Activated CD8-positive, alpha-beta T cell treated with anti-CD3 and anti-CD28 coated beads, Interleukin-2, amount 10 ng/mL, durations not matched to agents 7 days and 5 days (primary cell): ENCODE data around the gene COL4A4. TPM values are rescaled to one million over a fixed set of nuclear protein-coding genes. Genes with fewer than 3 reads are reported as not detected.
A peak's percentile ranks its signal among the peaks of the same experiment; 100 is the strongest.

Experiments used
- ATAC-seq: fragments of 150-1000 bp; cut with Tn5 transposase; one replicate; pipeline ENCODE4 v1.10.0; 2021; ENCODE audit warnings: moderate library complexity
- CTCF ChIA-PET: fragments of 350-600 bp; sonication (Branson Sonifier 250); formaldehyde crosslinking; loops from one replicate; lab custom pipeline; 2021; ENCODE audit warnings: antibody characterized with exemption; lab: Charles Lee
- POLR2A ChIA-PET: fragments of 350-600 bp; sonication (Branson Sonifier 250); formaldehyde crosslinking; loops from one replicate; lab custom pipeline; 2021; ENCODE audit warnings: antibody characterized with exemption; lab: Charles Lee
- DNase-seq: peaks from one replicate; pipeline ENCODE4 v3.0.0-alpha.2; 2020
- H3K27ac Mint-ChIP-seq: one replicate; pipeline ENCODE4 v1.8.0; 2021; ENCODE audit warnings: mild to moderate bottlenecking, mixed read lengths
- H3K27me3 Mint-ChIP-seq: one replicate; pipeline ENCODE4 v1.8.0; 2021; ENCODE audit warnings: low read depth, mixed read lengths
- H3K36me3 Mint-ChIP-seq: one replicate; pipeline ENCODE4 v1.8.0; 2021; ENCODE audit warnings: low read depth, mixed read lengths
- H3K4me1 Mint-ChIP-seq: one replicate; pipeline ENCODE4 v1.8.0; 2021; ENCODE audit warnings: low read depth, mixed read lengths
- H3K4me3 Mint-ChIP-seq: one replicate; pipeline ENCODE4 v1.8.0; 2021; ENCODE audit warnings: mild to moderate bottlenecking, mixed read lengths
- H3K9me3 Mint-ChIP-seq: one replicate; pipeline ENCODE4 v1.8.0; 2022; ENCODE audit warnings: mixed read lengths; ENCODE audit not compliant: insufficient read depth
- total RNA-seq, 2 experiments: library from RNA; stranded (reverse); gene quantifications; one replicate each; pipeline ENCODE4 v1.2.3, GENCODE V29; 2021

The COL4A4 gene
- total RNA-seq, 2 experiments from 2014 or later, result not detected

DNA sequence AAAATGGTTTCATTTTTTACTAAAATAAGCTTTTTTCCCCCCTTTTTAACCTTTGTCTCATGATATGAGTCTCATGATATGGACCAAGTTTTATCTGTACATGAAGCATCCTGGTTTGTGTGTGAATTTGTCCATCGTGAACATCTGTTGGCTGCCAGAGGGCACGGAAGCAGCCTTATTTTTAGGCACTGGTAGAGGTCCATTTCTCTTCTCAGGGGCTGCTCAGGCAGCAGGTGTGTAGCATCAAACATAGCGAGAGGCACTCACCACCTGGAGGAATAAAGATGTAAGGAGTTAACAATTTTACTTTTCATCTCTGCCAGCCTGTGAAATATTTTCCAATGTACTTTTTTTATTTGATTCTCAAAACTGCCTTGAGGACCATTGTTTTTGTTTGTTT is 193.6 kb downstream of the COL4A4 start:
- POLR2A ChIA-PET, result no interaction called here

GRCh38 chr2:226969417-226970080 is 194.5 kb downstream of the COL4A4 start:
- no peaks in the 10 kb centered on the region for H3K27me3 Mint-ChIP-seq
- peaks cover 42% of the 10 kb centered on the region for H3K4me1 Mint-ChIP-seq
- no peak overlapping the region for H3K27ac Mint-ChIP-seq
- no peaks in the 10 kb centered on the region for H3K9me3 Mint-ChIP-seq
- H3K36me3 Mint-ChIP-seq, result peaks cover 10% of the 10 kb centered on the region
- ChIA-PET CTCF (no interaction called here), POLR2A (no interaction called here)
- no peak for DNase-seq
- ATAC-seq, result no peak
- H3K4me3 Mint-ChIP-seq, result no peak overlapping the region

More for the DNA sequence above, 193.6 kb downstream of the COL4A4 start:
- Mint-ChIP-seq H3K36me3 (peaks cover 10% of the 10 kb centered on the region), H3K4me3 (peak overlapping the region; percentile 51), H3K4me1 (peaks cover 42% of the 10 kb centered on the region), H3K27me3 (no peaks in the 10 kb centered on the region), H3K9me3 (no peaks in the 10 kb centered on the region), H3K27ac (peak overlapping the region; percentile 70)
- DNase-seq (no peak), ATAC-seq (no peak)
- CTCF ChIA-PET, result no interaction called here

GRCh38 chr2:226965376-226965775 is 198.6 kb downstream of the COL4A4 start:
- POLR2A ChIA-PET, result no interaction called here

GRCh38 chr2:226963528-226963927 is 200.5 kb downstream of the COL4A4 start:
- DNase-seq (no peak), ATAC-seq (no peak)
- Mint-ChIP-seq H3K4me1 (no peaks in the 10 kb centered on the region), H3K27ac (no peak overlapping the region), H3K4me3 (no peak overlapping the region), H3K36me3 (no peaks in the 10 kb centered on the region), H3K9me3 (no peaks in the 10 kb centered on the region), H3K27me3 (no peaks in the 10 kb centered on the region)
- CTCF ChIA-PET, result no interaction called here
- POLR2A ChIA-PET, result no interaction called here

More at GRCh38 chr2:226965376-226965775, 198.6 kb downstream of the COL4A4 start:
- Mint-ChIP-seq H3K27ac (no peak overlapping the region), H3K4me3 (no peak overlapping the region), H3K36me3 (no peaks in the 10 kb centered on the region), H3K27me3 (no peaks in the 10 kb centered on the region), H3K4me1 (peaks cover 11% of the 10 kb centered on the region), H3K9me3 (no peaks in the 10 kb centered on the region)
- ATAC-seq, result no peak
- DNase-seq, result no peak
- CTCF ChIA-PET, result no interaction called here

- H3K9me3 Mint-ChIP-seq, result peaks cover 8% of the 10 kb centered on the region
- no peaks in the 10 kb centered on the region for H3K4me1 Mint-ChIP-seq
- no peak overlapping the region for H3K27ac Mint-ChIP-seq
- ChIA-PET POLR2A (no interaction called here), CTCF (no interaction called here)
- ATAC-seq, result no peak
- no peak for DNase-seq
- H3K27me3 Mint-ChIP-seq, result no peaks in the 10 kb centered on the region
- peaks cover 3% of the 10 kb centered on the region for H3K36me3 Mint-ChIP-seq
- H3K4me3 Mint-ChIP-seq, result no peak overlapping the region
Observed at GRCh38 chr2:226962176-226962773, 201.7 kb downstream of the COL4A4 start.

DNA sequence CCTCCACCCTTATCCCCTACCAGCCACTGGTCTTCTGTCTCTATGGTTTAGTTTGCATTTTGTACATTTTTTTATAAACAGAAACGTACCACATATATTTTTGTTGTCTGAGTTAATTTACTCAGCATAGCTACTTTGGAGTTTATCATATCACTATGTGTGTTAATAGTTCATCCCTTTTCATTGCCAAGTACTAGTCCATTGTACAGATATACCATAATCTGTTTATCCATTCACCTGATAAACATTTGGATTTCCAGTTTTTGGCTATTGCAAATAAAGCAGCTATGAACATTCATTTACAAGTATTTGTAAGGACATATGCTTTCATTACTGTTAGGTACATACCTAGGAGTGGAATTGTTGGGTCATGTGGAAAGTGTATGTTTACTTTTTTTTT is 204.6 kb downstream of the COL4A4 start:
- ATAC-seq (no peak), DNase-seq (no peak)
- H3K27me3 Mint-ChIP-seq, result no peaks in the 10 kb centered on the region
- POLR2A ChIA-PET, result no interaction called here
- peaks cover 12% of the 10 kb centered on the region for H3K9me3 Mint-ChIP-seq
- H3K36me3 Mint-ChIP-seq, result peaks cover 12% of the 10 kb centered on the region
- peaks cover 2% of the 10 kb centered on the region for H3K4me1 Mint-ChIP-seq
- no peak overlapping the region for H3K4me3 Mint-ChIP-seq
- H3K27ac Mint-ChIP-seq, result no peak overlapping the region
- CTCF ChIA-PET, result no interaction called here

GRCh38 chr2:226956659-226957058 is 207.3 kb downstream of the COL4A4 start:
- Mint-ChIP-seq H3K36me3 (peaks cover 20% of the 10 kb centered on the region), H3K9me3 (peaks cover 21% of the 10 kb centered on the region)
- ATAC-seq, result no peak

GRCh38 chr2:226953826-226954225 is 210.2 kb downstream of the COL4A4 start:
- DNase-seq (peak; percentile 38), ATAC-seq (peak; percentile 42)
- H3K27me3 Mint-ChIP-seq, result no peaks in the 10 kb centered on the region
- H3K4me1 Mint-ChIP-seq, result peaks cover 16% of the 10 kb centered on the region
- peak overlapping the region; percentile 71 for H3K27ac Mint-ChIP-seq
- H3K4me3 Mint-ChIP-seq, result no peak overlapping the region
- H3K9me3 Mint-ChIP-seq, result peaks cover 21% of the 10 kb centered on the region
- ChIA-PET POLR2A (interaction anchor here (1.2 kb wide), 1 partner anchor 119 kb away, joined by 3 read pairs; no protein-coding TSS in a partner anchor), CTCF (interaction anchor here (1.8 kb wide), 1 partner anchor 29 kb away, joined by 6 read pairs; no protein-coding TSS in a partner anchor)
- H3K36me3 Mint-ChIP-seq, result peaks cover 20% of the 10 kb centered on the region

More at GRCh38 chr2:226956659-226957058, 207.3 kb downstream of the COL4A4 start:
- Mint-ChIP-seq H3K27ac (no peak overlapping the region), H3K27me3 (no peaks in the 10 kb centered on the region), H3K4me1 (peaks cover 16% of the 10 kb centered on the region), H3K4me3 (no peak overlapping the region)
- no peak for DNase-seq
- ChIA-PET CTCF (interaction anchor here (0.6 kb wide), 1 partner anchor 15 kb away, joined by 3 read pairs; no protein-coding TSS in a partner anchor), POLR2A (no interaction called here)

DNA sequence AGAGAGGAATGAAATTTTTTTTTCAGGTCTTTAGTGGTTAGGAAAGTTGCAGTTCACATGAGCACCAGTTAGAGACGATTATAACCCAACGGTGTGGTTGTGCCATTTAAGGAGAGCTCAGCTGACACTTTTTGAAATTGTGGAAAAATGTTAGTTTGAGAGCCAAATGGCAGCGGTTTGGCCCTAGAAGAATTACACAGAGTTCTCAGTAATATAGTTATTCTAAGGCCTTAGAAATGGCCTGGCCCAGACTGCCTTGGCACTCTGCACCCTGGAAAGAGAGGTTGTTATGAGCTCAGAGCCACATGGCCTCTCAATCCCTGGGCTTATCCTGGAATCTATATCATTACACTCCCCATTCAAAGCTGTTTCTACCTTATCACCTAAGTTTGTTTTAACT is 210.8 kb downstream of the COL4A4 start:
- H3K9me3 Mint-ChIP-seq, result peaks cover 21% of the 10 kb centered on the region
- no peak overlapping the region for H3K4me3 Mint-ChIP-seq
- CTCF ChIA-PET, result interaction anchor here (1.8 kb wide), 1 partner anchor 30 kb away, joined by 6 read pairs; no protein-coding TSS in a partner anchor
- no peak overlapping the region for H3K27ac Mint-ChIP-seq
- H3K36me3 Mint-ChIP-seq, result peaks cover 20% of the 10 kb centered on the region
- no peak for ATAC-seq
- no peaks in the 10 kb centered on the region for H3K27me3 Mint-ChIP-seq
- H3K4me1 Mint-ChIP-seq, result peaks cover 16% of the 10 kb centered on the region
- no peak for DNase-seq
- POLR2A ChIA-PET, result interaction anchor here (1.2 kb wide), 1 partner anchor 118 kb away, joined by 3 read pairs; no protein-coding TSS in a partner anchor

Other genes with a start within 250 kb of the COL4A4 start
- gene COL4A3, start 419 bp upstream of the COL4A4 start, total RNA-seq, result not detected
- 10 to 100 TPM; 64.5 to 68.3 TPM for gene MFF, start 161.0 kb upstream of the COL4A4 start, total RNA-seq
- gene TM4SF20, start 215.1 kb upstream of the COL4A4 start, total RNA-seq, result not detected
- gene SCYGR1, start 223.7 kb upstream of the COL4A4 start, total RNA-seq, result not detected